OCI-LY3 (cell line): Measurements from ENCODE around the gene C2orf76.

Experiments used
- CTCF ChIP-seq: fragments of 200-600, 300-600 bp; sonication (generic); IDR thresholded peaks from 2 replicates; pipeline ENCODE4 v1.5.1; 2014; ENCODE audit warnings: antibody characterized with exemption, low read length, low read depth
- EZH2phosphoT487 ChIP-seq: fragments of 200-600 bp; shearing (Covaris generic); IDR thresholded peaks from 2 replicates; pipeline ENCODE4 v1.6.1; 2018; ENCODE audit warnings: antibody characterized with exemption, mixed run types, low read depth

DNA sequence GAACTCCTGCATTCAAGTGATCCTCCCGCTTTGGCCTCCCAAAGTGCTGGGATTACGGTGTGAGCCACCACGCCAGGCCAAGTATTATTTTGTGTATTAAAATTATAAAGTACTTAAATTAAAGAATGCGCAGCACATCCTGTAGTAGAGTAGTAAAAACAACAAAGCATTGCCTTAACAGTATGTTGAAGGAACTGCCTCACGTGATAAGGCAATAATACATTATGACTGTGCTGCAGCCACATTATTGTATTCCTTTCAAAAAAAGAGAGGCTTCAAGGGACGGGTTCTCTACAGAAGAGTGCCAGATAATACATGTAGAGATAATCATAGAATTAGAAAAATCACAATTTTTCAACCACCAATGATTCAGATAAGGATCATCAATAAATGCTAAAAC, 33.7 kb downstream of the C2orf76 start:
- no peak for TF ChIP-seq CTCF
- TF ChIP-seq EZH2phosphoT487: no peak
